Dedifferentiated amniotic fluid mesenchymal stem cell (primary cell): ENCODE results near the gene FAM3C.
"Not testable (repeated sequence)": the region's sequence is repeated elsewhere in the genome, so short reads cannot be mapped to it uniquely, and the experiment has no call there.

ENCODE experiments used
- DNase-seq: peaks from one replicate; pipeline ENCODE4 v3.0.0-alpha.2; 2016; ENCODE audit errors: extremely low spot score

FAM3C gene

DNA sequence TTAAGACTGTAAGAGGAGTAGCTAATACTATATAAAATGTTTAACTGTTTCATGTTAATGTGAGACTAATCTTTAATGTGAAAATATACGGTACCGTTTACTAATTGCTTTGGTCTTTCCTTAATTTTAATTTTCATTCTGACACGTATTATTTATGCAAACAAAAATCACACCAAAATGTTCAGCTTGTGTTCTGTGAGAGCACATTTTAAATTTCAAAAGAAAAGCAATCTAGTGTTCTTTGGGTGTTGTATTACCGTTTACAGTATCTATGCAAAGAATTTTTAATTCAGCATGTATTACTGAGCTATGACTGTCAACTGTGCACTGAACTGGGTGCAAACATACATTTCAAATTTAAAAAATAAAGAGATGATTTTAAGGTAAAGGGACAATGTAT lies 65.1 kb downstream of the FAM3C start:
- DNase-seq, result no peak

DNA sequence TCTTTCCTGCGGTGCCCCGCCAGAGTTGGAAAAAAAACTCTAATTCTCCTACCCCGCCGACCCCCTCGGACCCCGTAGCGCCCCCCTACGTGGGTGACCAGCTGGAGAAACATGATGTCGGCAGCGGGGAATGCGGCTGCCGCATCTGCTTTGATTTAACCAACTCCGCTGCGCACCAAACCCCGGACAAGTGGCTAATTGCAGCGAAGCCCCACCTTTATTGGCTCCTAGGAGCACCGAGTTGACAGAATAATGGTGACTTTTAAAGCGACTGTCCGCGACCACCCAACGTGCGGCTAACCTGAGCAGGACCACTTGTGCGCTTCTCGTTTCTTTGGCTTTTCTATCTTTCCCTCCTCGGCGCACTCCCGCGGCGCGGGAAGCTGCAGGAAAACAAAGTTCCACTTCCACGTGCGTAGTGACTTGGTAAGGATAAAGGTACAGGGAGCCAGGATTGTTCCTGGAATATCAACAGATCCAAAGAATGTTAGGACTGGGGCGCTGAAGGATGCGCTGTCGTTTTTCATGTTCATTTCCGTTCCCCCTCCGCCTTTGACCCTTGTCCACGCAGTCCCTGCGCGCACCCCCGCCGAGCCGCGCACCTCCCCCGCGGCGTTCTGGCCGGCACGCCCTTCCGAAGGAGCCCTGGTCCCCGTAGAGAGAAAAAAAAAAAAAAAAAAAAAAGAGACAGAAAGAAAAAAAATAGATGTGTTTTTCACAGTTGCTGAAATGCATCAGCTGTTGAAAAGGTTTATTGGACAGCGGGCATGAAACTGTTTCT lies 65.9 kb downstream of the FAM3C start:
- DNase-seq, result no peak

DNA sequence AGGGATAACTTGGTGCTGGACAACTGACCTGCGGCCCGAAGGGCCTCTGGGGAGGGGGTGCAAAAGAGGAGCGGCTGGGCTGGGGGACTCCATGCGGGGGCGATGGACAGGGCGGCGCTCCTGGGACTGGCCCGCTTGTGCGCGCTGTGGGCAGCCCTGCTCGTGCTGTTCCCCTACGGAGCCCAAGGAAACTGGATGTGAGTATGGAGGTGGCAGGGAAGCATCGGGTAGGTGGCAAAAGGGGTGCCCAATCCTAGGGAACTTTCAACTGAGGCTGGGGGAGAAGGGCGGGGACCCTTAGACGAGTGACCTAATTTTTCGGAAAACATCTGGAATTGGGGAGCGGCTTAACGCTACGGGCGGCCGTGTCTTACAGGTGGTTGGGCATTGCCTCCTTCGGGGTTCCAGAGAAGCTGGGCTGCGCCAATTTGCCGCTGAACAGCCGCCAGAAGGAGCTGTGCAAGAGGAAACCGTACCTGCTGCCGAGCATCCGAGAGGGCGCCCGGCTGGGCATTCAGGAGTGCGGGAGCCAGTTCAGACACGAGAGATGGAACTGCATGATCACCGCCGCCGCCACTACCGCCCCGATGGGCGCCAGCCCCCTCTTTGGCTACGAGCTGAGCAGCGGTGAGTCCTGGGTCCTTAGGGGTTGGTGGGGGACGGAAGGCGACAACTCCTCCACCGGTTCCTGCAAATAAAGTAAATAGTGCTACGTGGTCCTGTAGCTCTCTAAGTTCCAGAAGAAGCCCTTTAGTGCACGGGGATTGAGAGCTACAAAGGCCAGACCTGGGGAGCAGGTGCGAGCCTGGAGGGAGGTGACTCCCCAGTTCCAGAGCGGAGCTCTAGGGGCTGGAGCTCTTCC lies 66.7 kb downstream of the FAM3C start:
- DNase-seq, result no peak

DNA sequence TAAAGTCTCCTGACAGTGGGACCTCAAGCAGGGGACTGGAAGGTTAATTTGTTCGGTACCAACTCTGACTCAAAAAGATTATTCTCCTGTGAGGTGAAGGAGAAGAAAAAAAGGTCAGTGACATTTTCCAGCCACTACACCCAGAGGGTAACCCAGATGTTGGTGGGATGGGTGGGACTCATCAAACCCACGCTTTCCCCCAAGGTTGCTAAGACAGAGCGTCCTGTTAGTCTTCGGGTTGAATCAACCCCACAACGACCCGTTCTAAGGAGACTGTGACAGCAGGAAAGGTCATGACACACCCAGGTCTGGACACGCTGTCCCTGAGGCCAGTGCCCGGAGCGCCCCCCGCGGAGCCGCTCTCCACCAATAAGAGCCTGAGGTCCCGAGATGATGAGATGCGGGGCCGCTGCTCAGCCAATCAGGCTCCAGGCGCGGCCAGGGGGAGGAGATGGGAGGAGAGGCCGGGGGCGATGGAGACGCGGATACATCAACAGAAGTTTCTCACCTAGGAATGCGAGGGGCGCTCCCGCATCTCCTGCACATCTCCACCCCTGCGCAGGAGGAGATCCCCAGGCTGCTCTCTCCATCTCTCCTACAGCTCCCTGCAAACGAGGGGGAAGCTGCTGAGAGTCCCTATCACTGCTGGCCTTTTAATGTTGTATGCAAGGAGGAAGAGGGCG lies 67.5 kb downstream of the FAM3C start, which contains the start of gene WNT16:
TSS of gene WNT16 (plus strand) at position 493 of the 683 bp plus-strand sequence. CDS start 293 bp downstream, outside the sequence.
- no peak for DNase-seq

DNA sequence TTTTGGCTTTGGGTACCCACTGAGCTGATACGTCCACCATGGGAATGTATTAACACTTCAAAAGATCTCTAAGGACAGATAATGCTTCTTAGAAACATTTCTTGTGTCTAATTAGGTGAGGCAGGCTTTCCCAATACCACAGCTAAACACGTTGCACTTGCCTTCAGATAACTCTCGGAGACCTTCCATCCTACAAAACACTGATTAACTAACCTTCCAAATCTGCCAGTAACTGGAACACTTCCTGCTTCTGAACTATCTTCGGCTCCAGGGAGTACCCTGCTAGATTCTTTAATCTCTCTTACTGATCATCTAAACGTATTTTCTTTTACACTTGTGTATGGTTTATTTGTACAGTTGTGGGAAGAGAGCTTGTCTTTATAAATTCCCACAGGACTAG lies 68.4 kb downstream of the FAM3C start:
- DNase-seq, result no peak

DNA sequence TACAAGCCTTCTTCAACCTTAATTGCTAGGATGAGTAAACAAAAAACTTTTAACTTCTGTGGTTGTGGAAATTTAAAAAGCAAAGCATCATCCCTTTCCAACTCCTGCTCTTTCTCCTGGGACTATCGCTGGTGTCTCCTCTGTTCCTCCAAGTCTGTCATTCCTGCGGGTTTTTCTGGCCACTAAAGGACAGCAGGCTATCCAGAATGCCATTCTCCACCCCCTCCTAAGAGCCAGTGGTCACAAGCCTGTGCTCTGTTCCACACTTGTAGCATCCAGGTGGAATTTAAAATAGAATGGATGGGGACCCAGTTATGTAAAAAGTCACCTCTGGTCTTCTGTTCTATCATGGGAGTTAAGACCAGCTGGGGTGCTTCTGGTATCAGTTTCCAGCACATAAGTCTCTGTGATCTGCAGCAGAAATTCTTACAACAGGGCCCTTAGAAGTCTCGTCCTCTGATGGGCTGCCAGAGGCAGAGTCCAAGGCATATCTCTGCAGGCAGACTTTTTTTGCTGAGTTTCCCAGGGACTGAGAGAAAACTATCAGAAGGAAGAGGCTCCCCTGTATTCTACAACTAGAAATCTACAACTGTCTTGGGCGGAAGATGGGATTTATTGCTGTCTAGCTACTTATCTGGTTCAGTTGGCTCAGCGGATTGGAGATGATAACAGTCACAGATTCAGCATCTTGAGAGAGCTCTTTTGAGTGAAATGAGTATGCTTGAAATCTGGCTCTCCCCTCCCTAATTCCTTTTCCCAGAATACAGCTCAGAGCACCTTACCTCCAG lies 72.4 kb downstream of the FAM3C start:
- DNase-seq, result no peak

DNA sequence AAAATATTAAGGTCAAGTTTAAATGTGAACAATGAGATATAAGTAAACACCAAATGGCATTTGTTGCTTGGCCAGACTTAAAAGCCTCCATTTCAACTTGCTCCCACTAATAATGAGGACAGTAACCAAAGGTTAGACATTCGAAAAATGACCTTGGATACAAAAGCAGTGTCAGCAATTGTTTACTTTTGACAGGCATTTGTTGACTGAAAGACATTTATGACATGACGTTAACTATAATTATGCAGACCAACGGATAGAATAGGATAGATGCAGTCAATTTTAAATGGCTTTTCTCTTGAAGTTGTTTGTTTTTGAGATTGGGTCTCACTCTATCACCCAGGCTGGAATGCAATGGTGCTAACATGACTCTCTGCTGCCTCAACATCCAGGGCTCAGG lies 73.6 kb downstream of the FAM3C start:
- DNase-seq, result no peak

DNA sequence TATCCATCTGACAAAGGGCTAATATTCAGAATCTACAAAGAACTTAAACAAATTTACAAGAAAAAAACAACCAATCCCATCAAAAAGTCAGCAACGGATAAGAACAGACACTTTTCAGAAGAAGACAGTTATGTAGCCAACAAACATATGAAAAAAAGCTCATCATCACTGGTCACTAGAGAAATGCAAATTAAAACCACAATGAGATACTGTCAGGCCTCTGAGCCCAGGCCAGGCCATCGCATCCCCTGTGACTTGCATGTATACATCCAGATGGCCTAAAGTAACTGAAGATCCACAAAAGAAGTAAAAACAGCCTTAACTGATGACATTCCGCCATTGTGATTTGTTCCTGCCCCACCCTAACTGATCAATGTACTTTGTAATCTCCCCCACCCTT lies 80.9 kb downstream of the FAM3C start:
- not testable (repeated sequence) for DNase-seq

DNA sequence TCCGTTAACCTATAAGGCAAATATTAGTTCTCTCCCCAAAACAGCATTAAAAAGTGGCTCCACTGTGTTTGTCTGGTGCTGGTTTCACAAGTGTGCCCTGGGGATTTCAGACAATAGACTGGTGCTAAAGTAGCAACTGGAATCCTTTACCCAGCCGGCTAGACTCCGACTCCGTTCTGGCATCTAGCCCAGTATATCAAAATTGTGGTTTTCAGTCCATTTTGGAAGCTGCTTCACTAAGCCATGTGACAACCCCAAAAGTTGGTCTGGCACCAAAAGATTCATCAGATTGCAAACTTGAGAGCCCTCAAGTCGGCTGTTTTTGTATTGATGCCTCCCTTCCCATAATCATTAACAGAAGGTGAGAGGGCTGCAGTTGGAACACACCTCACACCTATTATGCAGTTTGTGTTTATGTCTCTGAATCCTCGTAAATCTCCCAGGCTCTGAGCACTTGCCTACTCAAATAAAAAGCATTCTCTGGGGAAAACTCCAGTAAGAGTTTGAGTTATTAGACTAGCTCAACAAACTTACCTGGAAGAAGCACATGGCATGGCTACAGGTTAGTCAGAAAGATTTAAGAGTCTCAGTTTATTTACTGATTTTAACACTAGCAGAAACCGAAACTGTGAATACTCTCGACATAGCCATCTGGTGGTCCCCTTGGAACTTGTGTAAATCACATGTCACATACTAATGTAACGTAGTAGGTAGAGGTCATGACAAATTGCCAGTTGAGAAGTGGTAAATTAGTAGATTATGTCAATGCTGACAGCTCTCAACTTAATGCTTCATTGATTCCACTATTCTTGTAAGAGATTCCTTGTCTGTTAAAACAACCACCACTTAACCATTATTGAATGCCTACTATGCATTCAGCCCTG lies 82.1 kb downstream of the FAM3C start:
- DNase-seq, result peak; percentile 54

DNA sequence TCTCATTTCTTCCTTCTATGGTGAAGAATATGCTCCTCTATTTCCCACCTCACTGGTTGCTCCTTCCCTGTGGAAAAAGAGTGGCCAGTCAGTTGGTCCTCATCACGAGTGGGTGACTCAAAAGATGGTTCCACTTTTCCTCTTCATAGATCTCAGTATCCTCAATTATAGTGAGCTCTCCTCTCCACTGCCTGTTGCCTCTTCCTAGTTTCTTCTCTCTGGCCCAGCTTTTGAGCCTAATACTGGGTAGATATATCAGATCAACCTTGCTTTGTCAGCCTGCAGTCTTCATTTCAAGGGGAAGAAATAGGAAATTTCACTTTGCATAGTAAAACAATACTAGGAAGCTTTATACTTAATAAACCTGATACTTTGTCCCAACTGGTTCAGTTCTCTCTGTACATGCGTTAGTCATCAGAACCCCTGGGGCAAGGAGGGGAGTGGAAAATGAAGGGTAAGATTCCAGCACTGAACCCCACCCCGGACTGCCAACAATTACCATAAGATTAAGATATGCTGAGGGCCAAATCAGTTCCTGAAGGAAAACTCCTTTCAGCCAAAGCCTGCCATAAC lies 82.8 kb downstream of the FAM3C start:
- peak; percentile 36 for DNase-seq

DNA sequence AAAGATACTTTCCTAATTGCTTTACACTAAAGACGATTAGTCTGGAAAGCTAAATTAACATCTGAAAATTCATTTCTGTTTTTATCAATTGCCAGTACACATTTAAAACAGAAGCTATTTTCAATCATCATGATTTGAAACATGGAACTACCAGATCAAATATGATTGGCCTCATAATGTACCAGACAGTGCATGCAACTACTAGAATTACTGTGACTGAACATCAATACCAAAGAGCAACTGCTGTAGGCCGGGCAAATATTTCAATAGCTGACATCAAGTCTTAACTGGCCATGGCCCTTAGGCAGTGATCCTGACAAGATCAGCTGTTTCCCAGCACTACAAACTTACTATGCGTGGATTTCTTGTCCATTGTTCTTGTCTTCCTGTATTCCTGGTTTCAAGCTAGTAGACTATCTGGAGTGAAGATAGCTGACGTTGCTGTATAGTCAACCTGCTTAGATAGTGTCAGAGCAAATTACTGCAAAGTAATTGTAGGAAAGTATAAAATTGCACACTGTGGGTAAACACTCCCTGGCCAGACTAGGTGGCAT lies 89.0 kb downstream of the FAM3C start:
- DNase-seq, result no peak

DNA sequence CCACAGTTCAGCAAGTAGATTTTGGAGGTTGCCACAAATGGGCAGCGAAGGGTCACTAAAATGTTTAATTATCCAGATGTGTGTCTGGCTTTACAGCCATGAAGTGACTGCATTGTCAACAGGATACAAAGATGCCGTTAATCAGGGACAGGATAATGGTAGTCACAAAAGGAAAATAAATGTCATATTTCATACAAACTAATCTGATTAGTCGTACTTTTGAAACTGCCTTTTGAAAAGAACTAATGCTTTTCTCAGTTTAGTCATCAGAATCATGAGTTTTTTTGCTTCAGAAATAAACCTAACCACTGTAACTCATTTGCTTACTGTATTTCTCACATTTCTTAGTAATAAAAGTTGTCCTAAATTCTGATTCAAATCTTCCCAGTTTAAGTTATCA lies 89.5 kb downstream of the FAM3C start:
- DNase-seq, result no peak

DNA sequence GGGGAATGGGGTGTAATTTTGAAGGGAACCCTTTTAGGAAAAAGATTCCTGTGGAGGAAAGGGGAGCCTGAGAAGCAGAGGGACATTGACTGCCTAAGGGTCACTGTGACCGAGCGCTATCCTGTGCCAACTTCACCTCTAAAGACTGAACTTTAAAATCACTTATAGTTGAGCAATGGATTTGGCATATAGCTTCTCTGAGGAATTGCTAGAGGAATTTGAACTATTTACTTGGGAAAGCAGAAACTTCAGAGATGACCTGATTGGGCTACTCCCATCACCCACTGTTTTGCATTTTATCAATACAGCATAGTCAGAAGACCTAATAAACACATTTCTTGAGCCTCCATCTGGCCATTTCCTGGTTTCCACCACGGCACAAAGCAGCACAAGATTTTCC lies 91.0 kb downstream of the FAM3C start:
- DNase-seq, result no peak

DNA sequence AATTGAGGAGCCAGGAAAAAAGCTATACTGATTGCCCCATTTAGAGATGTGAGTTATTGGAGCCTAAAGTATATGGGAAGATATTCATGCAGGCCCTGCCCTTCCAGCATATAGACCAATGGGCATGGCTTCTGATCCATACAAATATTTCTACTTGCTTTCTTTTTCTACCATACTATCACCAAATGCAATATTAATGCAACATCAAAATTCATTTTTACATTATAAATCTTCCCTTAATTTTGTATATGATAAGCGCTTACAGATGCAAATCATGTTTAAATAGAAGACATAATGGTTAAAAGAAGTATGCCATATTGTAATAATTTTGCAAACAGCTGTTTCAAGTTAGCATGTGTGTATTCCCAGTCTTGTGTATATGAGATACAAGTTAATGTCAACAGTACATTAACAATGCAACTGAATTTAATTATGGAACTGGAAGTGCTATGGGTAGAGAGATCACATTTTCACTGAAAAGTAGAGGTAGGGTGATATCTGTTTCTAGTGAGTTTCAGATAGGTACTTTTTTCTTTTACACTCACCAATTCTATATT lies 91.9 kb downstream of the FAM3C start:
- no peak for DNase-seq

DNA sequence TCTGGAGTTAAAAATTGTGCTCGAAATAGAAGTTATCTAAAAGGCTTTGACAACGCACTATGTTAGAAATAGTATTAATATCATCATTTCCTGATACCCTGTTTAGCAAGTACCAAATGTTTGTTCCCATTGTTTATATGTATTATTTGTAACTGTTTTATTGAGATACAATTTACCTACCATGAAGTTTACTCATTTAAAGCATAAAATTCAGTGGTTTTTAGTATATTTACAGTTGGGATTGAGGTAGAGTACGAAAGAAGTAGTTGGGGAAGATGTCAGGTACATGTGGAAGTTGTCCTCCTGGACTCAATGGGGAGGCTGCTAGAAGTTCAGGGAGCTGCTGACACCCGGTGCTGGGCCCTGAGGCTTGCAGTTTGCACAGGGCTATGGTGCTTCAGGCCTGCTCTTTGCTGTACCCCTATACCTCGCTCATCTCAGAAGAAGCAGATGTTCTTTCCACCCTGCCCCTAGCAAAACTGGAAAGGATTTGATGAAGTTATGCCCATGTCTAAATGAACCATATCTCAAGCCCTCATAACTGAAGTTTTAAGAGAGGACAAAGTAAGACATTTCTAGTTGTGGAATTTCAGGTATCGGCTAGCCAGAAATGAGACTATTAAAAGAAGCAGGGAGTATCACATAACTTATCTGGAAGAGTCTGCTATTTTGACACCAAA lies 92.5 kb downstream of the FAM3C start:
- no peak for DNase-seq

DNA sequence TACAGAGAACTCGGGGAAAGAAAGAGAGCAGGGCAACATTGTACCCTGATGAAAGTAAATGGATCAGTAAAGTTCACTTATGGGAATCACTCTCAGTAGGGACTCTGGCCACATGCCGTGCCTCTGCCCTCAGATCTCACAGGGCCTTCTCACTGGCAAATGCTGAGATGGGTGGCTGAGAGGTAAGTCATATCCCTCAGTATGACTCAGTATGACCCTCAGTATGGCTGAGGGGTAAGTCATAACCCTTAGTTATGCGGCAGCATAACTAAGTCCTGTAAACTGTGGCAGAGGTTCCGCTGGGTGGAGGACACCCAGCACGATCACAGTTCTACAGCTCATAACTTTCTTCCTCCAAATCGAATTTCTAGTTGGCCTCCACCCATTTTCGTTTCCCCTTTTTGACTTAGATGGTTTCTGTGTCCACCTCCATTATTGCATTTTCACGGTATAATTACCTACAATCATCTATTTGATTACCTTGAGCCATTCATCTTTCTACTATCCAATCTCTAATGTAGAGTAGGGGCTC lies 93.8 kb downstream of the FAM3C start:
- no peak for DNase-seq

DNA sequence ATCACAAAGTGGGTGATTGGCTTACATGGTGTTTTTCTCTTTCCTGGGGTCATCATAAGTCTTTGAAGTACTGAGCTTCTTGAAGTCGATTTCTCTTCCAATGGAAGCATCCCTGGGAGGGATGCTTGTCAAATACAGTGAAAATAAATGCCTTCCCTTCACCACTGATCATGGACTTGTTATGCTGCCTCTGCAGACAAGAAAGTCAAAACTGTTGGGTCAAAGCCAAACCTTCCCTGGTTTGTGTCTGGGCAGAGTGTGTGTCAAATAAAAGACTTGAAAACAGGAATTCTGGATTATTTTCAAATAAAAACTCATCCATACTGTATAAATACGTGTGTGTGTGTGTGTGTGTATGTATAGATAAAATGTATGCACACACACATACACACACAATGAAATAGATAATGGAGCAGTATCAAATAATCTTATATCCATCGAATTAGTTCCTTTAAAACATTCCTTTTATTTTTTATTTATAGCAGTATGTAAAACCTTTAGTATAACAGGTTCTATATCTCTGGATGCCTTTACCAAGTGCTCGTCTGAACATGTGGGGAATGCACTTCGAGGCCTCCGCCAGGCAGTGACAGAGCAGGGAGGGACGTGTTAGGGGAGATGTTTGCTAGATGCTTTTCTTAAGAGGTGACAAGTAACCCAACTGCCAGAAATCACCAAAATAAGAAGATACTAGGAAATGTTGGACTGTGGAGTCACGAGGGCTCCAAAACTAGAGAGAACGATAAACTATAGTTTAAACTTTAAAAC lies 94.5 kb downstream of the FAM3C start:
- no peak for DNase-seq
